ENCODE results near the gene IRF2BP1. TPM values are rescaled to one million over a fixed set of nuclear protein-coding genes. Genes with fewer than 3 reads are reported as not detected.

Gene IRF2BP1
- total RNA-seq, 1 experiment from 2014 or later, result 36.9 TPM

DNA sequence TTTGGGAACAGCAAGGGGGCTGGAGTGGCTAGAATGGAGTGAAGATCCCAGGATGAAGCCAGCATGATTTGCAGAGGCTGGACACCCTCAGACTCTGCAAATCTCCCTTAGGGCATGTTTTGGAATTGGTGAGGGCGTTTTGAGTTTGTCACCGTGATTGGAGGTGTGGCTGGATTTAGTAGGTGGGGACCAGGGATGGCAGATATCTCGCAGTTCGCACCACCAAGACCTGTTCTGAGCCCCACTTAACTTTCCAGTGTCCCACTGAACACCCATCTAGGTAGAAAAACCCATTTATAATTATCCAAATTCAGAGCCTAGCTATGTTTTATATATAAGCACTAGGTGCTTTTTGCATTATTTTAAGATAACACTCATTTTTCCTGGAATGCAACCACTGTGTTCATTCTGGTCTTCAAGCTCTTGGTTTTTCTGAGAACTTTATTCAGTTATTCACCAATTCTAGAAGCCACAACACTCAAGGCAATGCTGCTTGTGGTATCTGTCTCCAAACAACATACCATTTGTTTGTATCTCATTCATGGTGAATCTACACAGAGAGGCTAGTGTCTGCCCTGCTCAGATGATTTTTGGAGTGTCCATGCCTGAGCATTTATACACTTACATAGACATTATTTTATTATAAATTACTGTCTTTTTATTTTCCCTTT is 31.6 kb upstream of the IRF2BP1 start:
- BruUV-seq (replicated peaks), result no TSS peak
- Mint-ChIP-seq H3K27me3 (ENCODE audit: unreplicated experiment) (peaks cover 36% of the 10 kb centered on the region), H3K4me1 (ENCODE audit: low read depth, unreplicated experiment) (peaks cover 13% of the 10 kb centered on the region), H3K4me3 (ENCODE audit: low read depth, unreplicated experiment) (no peak overlapping the region), H3K36me3 (ENCODE audit: insufficient read depth, unreplicated experiment) (peaks cover 5% of the 10 kb centered on the region), H3K9me3 (ENCODE audit: low read depth, unreplicated experiment) (no peaks in the 10 kb centered on the region), H3K27ac (ENCODE audit: unreplicated experiment) (no peak overlapping the region)
- no peak for TF ChIP-seq CTCF (IDR thresholded peaks at IDR 0.05; ENCODE audit: unreplicated experiment)
- DNase-seq, result no peak
- intact Hi-C loops (cut with micrococcal nuclease; ENCODE audit: unreplicated experiment), result no loop called here
- CTCF ChIA-PET, result interaction anchor here (0.7 kb wide), 1 partner anchor 351 kb away, joined by 5 read pairs; no protein-coding TSS in a partner anchor

GRCh38 chr19:45913874-45914830 is 28.2 kb upstream of the IRF2BP1 start, which contains the start of gene NANOS2:
Gene NANOS2 (minus strand): TSS chr19:45914778. CDS start chr19:45914693, 85 bp downstream.
- H3K4me1 Mint-ChIP-seq (ENCODE audit: low read depth, unreplicated experiment), result no peaks in the 10 kb centered on the region
- CTCF ChIA-PET, result interaction anchor here (0.6 kb wide), 1 partner anchor 144 kb away, joined by 4 read pairs; no protein-coding TSS in a partner anchor
- H3K9me3 Mint-ChIP-seq (ENCODE audit: low read depth, unreplicated experiment), result no peaks in the 10 kb centered on the region
- H3K4me3 Mint-ChIP-seq (ENCODE audit: low read depth, unreplicated experiment), result no peak within 1 kb of the TSS
- H3K27me3 Mint-ChIP-seq (ENCODE audit: unreplicated experiment), result peaks cover 49% of the 10 kb centered on the region
- H3K27ac Mint-ChIP-seq (ENCODE audit: unreplicated experiment), result no peak within 1 kb of the TSS
- intact Hi-C loops (cut with micrococcal nuclease; ENCODE audit: unreplicated experiment), result no loop called here
- TF ChIP-seq CTCF (IDR thresholded peaks at IDR 0.05; ENCODE audit: unreplicated experiment), result no peak
- no peaks in the 10 kb centered on the region for H3K36me3 Mint-ChIP-seq (ENCODE audit: insufficient read depth, unreplicated experiment)
- BruUV-seq (replicated peaks), result no TSS peak
- DNase-seq, result no peak

DNA sequence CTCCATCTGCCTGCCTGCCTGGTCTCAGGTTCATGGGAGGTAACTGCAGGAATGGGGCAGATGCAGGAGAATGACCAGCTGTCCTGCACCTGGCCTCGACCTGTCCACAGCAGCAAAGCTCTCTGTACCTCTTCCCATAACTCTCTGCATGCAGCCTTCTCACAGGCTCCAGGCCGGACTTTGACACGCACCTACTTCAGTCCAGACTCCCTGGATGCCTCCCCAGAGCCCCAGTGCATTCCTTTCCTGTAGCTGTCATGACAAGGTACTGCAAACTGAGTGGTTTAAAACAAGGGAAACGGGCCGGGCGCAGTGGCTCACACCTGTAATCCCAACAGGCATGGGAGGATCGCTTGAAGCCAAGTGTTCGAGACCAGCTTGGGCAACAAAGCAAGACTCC is 25.4 kb upstream of the IRF2BP1 start:
- Mint-ChIP-seq H3K9me3 (ENCODE audit: low read depth, unreplicated experiment) (no peaks in the 10 kb centered on the region), H3K27me3 (ENCODE audit: unreplicated experiment) (peaks cover 62% of the 10 kb centered on the region), H3K4me3 (ENCODE audit: low read depth, unreplicated experiment) (no peak overlapping the region), H3K36me3 (ENCODE audit: insufficient read depth, unreplicated experiment) (no peaks in the 10 kb centered on the region), H3K4me1 (ENCODE audit: low read depth, unreplicated experiment) (no peaks in the 10 kb centered on the region), H3K27ac (ENCODE audit: unreplicated experiment) (no peak overlapping the region)
- TF ChIP-seq CTCF (IDR thresholded peaks at IDR 0.05; ENCODE audit: unreplicated experiment), result no peak
- CTCF ChIA-PET, result no interaction called here
- DNase-seq, result no peak
- intact Hi-C loops (cut with micrococcal nuclease; ENCODE audit: unreplicated experiment), result no loop called here
- no TSS peak for BruUV-seq (replicated peaks)

GRCh38 chr19:45908956-45909355 is 23.0 kb upstream of the IRF2BP1 start:
- BruUV-seq (replicated peaks), result no TSS peak
- no peaks in the 10 kb centered on the region for H3K4me1 Mint-ChIP-seq (ENCODE audit: low read depth, unreplicated experiment)
- H3K27me3 Mint-ChIP-seq (ENCODE audit: unreplicated experiment), result peaks cover 67% of the 10 kb centered on the region
- no peak for TF ChIP-seq CTCF (IDR thresholded peaks at IDR 0.05; ENCODE audit: unreplicated experiment)
- H3K27ac Mint-ChIP-seq (ENCODE audit: unreplicated experiment), result no peak overlapping the region
- CTCF ChIA-PET, result no interaction called here
- no peaks in the 10 kb centered on the region for H3K9me3 Mint-ChIP-seq (ENCODE audit: low read depth, unreplicated experiment)
- H3K4me3 Mint-ChIP-seq (ENCODE audit: low read depth, unreplicated experiment), result no peak overlapping the region
- DNase-seq, result no peak
- no peaks in the 10 kb centered on the region for H3K36me3 Mint-ChIP-seq (ENCODE audit: insufficient read depth, unreplicated experiment)
- intact Hi-C loops (cut with micrococcal nuclease; ENCODE audit: unreplicated experiment), result no loop called here
